KOPT-K1 (cell line): ENCODE data around the gene CYB561.

Experiments used
- H3K27ac ChIP-seq: fragments of 200-600 bp; sonication (generic); 2 replicates; pipeline ENCODE4 v1.5.1; 2016; ENCODE audit warnings: antibody characterized with exemption, mild to moderate bottlenecking, low read depth, low read length; ENCODE audit not compliant: poor library complexity, severe bottlenecking
- H3K36me3 ChIP-seq: fragments of 200-600 bp; sonication (generic); 2 replicates; pipeline ENCODE4 v1.5.1; 2017; ENCODE audit warnings: antibody characterized with exemption, mild to moderate bottlenecking, low read length, moderate library complexity; ENCODE audit not compliant: insufficient read depth
- H3K9me3 ChIP-seq: fragments of 200-600 bp; sonication (generic); 2 replicates; pipeline ENCODE4 v1.5.1; 2017; ENCODE audit warnings: antibody characterized with exemption, low read length, mild to moderate bottlenecking; ENCODE audit not compliant: insufficient read depth, poor library complexity, severe bottlenecking

The CYB561 gene

GRCh38 chr17:63483038-63483437 is 36.9 kb upstream of the CYB561 start:
- H3K9me3 ChIP-seq = no peaks in the 10 kb centered on the region
- no peak overlapping the region for H3K27ac ChIP-seq
- no peaks in the 10 kb centered on the region for H3K36me3 ChIP-seq

DNA sequence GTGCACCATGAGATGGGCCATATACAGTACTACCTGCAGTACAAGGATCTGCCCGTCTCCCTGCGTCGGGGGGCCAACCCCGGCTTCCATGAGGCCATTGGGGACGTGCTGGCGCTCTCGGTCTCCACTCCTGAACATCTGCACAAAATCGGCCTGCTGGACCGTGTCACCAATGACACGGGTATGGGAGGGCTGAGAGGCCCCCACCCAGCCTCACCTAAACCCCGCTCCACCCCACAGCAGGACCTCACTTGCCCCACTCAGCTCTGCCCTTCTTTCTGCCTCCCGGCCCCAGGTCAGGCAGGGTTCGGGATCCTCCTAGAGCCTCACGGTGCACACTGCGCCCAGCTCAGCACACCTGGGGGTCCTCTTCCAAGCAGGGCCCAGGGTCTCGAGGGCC is 36.4 kb upstream of the CYB561 start:
- no peaks in the 10 kb centered on the region for H3K36me3 ChIP-seq
- H3K9me3 ChIP-seq = no peaks in the 10 kb centered on the region
- H3K27ac ChIP-seq = no peak overlapping the region

GRCh38 chr17:63481488-63481870 is 35.4 kb upstream of the CYB561 start:
- Histone ChIP-seq H3K9me3 (no peaks in the 10 kb centered on the region), H3K36me3 (no peaks in the 10 kb centered on the region), H3K27ac (no peak overlapping the region)

- Histone ChIP-seq H3K9me3 (no peaks in the 10 kb centered on the region), H3K27ac (no peak overlapping the region), H3K36me3 (no peaks in the 10 kb centered on the region)
These were observed 34.9 kb upstream of the CYB561 start for GRCh38 chr17:63480826-63481487.

DNA sequence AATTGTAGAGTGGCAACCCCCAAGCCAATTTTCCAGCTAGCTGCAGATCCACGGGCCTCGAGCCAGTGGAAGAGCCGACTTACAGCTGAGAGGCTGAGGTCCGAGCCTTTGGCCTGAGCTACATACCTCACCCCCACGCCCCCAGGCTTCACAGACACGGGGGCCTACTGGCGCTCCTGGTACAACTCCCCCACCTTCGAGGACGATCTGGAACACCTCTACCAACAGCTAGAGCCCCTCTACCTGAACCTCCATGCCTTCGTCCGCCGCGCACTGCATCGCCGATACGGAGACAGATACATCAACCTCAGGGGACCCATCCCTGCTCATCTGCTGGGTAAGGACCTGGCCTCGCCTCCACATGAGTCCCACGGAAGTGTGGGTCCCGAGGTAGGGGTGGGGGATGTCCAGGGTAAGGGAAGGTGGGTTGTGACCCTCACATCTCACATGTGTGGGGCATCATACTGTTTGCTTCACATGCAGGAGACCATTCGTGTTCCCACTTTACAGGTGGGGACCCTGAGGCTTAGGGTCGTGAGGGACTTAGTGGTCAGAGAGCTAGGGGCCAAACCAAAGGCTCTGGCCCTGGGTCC is 34.2 kb upstream of the CYB561 start:
- Histone ChIP-seq H3K36me3 (no peaks in the 10 kb centered on the region), H3K9me3 (no peaks in the 10 kb centered on the region), H3K27ac (no peak overlapping the region)

DNA sequence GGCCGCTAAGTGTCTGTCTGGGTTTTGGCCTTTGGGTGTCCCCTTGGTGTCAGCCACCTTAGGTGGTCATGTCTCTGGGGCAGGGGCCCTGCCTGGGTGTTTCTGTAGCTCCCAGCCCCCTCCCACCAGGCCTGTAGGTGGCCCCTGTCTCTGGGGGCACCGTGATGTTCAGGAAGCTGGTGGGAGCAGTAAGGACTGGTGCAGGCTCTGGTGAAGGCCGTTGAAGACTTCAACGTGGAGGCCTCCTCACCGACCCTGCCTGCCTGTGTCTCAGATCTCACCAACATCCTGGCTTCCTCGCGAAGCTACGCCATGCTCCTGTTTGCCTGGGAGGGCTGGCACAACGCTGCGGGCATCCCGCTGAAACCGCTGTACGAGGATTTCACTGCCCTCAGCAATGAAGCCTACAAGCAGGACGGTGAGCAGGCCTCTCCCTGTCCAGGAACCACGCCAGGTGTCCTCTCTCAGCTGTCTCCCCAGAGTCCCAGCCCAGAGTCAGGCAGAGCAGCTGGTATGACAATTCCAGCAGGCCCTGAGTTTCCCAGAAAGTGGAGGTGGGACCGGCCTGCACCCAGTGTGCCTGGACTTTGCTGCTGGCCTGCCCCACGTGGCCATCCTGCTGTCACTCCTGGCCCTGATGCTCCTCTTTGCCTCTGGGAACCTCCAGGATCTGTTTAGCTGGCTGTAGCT is 33.5 kb upstream of the CYB561 start:
- no peak overlapping the region for H3K27ac ChIP-seq
- no peaks in the 10 kb centered on the region for H3K36me3 ChIP-seq
- no peaks in the 10 kb centered on the region for H3K9me3 ChIP-seq

DNA sequence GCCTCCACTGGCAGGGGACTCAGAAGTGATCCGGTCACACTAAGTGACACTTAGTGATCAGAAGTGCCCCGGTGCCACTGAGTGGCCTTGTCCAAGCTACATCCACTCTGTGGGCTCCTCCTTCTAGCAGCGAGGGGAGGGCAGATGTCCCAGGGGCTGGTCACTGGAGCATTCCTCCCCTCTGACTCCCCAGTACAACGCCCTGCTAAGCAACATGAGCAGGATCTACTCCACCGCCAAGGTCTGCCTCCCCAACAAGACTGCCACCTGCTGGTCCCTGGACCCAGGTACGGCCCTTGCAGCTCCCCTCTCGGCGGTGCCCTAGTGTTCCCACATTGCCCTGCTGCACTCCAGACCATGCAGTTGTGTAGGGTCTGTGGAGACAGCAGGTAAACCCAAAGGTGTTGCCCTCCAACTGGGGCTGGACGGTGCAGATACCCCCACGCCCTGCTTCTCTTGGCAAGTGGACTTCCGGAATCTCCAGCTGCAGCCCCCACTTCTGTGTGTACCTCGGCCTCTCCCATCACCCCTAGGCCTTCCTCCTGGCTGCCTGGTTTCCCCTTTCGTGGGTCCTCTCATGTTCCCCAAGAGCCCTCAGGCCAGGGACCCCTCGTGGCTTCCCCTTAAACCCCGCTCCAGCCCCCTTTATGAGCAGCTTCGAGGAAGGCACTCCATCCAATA is 32.8 kb upstream of the CYB561 start:
- no peaks in the 10 kb centered on the region for H3K36me3 ChIP-seq
- H3K9me3 ChIP-seq = no peaks in the 10 kb centered on the region
- no peak overlapping the region for H3K27ac ChIP-seq

GRCh38 chr17:63477480-63478440 is 31.7 kb upstream of the CYB561 start:
- no peak overlapping the region for H3K27ac ChIP-seq
- no peaks in the 10 kb centered on the region for H3K36me3 ChIP-seq
- no peaks in the 10 kb centered on the region for H3K9me3 ChIP-seq

DNA sequence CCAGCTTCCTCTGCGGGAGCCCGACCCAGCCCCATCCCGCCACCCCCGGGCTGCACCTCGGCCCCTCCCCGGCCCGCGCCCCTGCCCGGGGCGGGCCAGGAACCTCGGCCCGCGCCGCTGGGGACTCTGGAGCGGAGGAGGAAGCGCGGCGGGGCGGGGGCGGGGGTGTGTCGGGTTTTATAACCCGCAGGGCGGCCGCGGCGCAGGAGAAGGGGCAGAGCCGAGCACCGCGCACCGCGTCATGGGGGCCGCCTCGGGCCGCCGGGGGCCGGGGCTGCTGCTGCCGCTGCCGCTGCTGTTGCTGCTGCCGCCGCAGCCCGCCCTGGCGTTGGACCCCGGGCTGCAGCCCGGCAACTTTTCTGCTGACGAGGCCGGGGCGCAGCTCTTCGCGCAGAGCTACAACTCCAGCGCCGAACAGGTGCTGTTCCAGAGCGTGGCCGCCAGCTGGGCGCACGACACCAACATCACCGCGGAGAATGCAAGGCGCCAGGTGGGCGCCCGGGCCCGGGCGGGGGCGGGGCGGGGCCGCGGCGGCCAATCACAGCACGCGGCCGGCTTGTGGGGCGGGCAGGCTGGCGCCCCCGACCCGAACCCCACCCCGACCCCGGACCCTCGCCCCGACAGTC is 30.9 kb upstream of the CYB561 start, which contains the start of gene ACE:
Gene ACE, plus strand, starts transcription at position 208 of the 626 bp plus-strand sequence. Its CDS starts 34 bp downstream, at position 242.
- Histone ChIP-seq H3K27ac (no peak within 1 kb of the TSS), H3K9me3 (no peaks in the 10 kb centered on the region), H3K36me3 (no peaks in the 10 kb centered on the region)

GRCh38 chr17:63476459-63476853 is 30.4 kb upstream of the CYB561 start:
- no peaks in the 10 kb centered on the region for H3K9me3 ChIP-seq
- no peak overlapping the region for H3K27ac ChIP-seq
- no peaks in the 10 kb centered on the region for H3K36me3 ChIP-seq

DNA sequence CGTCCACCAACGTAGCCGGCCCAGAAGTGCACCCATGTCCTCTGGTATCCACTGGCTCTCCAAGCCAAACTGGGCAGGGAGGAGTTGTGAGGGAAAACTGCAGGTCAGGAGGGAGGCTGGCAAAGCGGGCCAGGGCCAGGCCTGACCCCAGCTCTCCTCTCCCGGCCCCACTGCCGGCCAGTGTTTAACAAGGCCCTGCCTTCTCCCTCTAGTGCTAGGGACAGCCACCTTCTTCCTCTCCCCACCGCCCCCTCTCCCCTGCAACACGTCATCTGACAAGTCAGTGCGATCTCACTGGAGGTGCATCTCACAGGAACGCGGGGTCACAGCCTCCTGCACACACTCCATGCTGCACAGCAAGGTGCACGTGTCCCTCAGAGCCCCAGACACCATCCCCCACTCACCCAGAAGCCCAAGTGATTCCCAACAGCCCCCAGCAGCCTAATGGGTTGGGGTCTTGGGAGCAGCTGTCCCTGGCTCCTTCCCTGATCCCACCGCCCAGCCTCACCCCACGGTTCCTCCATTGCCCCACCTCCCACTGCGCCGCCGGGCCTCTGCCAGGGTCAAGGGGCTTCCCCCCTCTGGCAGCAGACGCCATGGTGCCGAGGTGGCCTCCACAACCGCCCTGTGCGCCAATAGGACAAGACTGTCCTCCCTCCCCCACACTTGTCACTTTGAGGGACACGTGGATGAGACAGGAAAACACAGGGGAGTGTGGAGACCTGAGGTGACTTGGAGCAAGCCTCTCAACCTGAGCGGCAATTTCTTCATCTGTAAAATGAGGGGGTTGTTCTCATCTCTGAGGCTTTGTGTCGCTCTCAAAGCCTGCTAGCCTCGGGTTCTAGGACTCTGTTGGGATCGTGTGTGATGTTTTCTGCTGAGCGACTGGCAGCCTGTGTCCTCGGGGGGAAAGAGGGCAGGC is 29.6 kb upstream of the CYB561 start:
- Histone ChIP-seq H3K9me3 (no peaks in the 10 kb centered on the region), H3K36me3 (no peaks in the 10 kb centered on the region), H3K27ac (no peak overlapping the region)

- Histone ChIP-seq H3K9me3 (no peaks in the 10 kb centered on the region), H3K27ac (no peak overlapping the region), H3K36me3 (no peaks in the 10 kb centered on the region)
These were observed 28.7 kb upstream of the CYB561 start for GRCh38 chr17:63474586-63475460.

DNA sequence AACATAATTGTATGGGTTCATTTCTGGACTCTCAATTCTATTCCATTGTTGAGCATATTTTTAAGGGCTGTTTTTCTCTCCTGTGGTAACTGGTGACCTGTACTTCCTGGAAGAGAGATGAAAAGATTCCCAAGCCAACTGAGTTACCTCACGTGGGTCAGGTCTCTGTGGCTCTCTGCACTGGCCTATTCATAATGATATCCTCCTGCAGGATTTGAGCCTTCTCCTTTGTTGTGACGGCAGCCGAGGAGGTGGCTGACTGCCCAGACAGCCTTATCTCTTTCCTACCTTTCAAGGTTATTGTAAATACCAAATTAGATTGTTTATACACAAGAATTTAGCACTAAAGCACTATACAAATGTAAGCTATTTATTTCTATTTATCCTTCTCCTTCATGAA is 28.1 kb upstream of the CYB561 start:
- Histone ChIP-seq H3K9me3 (no peaks in the 10 kb centered on the region), H3K36me3 (no peaks in the 10 kb centered on the region), H3K27ac (no peak overlapping the region)
